ENCODE data around the gene PCDHGB3. TPM values are rescaled to one million over a fixed set of nuclear protein-coding genes. Genes with fewer than 3 reads are reported as not detected.

Gene PCDHGB3
- total RNA-seq, 1 experiment from 2014 or later = 4.2 TPM

DNA sequence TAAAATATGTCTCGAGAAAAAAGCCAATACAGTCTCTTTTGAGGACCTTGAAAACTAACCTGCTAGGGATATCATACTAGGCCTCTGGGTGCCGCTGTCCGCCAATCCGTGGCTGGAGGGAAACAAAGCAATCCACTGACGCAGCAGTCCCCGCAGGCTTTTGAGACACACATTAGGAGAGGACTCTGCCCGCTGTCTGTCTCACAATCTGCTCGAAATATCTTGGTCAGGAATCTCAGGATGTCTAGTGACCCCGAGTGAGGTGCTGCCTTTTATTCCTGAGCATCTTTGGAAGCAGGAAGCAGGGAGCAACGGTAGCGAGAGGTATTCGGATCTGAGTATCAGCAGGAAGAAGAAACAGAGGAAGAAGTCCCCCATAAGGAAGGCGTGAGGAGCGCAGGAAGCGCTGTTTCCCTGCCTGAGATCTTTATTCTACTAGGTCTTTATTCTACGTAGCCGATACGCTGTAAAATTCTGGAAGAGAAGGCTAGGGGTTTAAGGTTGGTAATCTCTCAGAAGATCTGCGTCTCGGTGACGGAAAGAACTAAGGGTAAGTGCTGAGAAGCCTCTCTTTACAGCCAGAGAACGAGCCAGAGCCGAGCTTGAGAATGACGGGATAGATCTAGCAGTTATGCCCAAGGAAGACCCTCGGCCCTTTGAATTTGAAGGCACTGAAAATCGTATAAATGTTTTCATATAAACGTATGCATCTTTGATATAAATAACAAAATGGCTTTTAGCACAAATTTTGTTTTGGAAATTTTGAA lies 43.8 kb upstream of the PCDHGB3 start:
- peaks cover 7% of the 10 kb centered on the region for H3K4me1 Mint-ChIP-seq
- H3K4me3 Mint-ChIP-seq = peak overlapping the region; percentile 90
- peak overlapping the region; percentile 98 for H3K27ac Mint-ChIP-seq
- H3K27me3 Mint-ChIP-seq (ENCODE audit: low read depth) = peaks cover 12% of the 10 kb centered on the region
- H3K9me3 Mint-ChIP-seq = peaks cover 42% of the 10 kb centered on the region
- ChIA-PET CTCF (interaction anchor here (0.6 to 1.7 kb wide), 9 partner anchors 13 to 244 kb away, joined by 3 to 10 read pairs (median 3); partner anchors contain the start of genes PCDHB14, PCDHB15, PCDHB16 and PCDHGA2), POLR2A (interaction anchor here (0.6 to 0.7 kb wide), 2 partner anchors 72 to 181 kb away, joined by 3 to 6 read pairs; no protein-coding TSS in a partner anchor)
- DNase-seq (ENCODE audit: low spot score) = peak; percentile 76
- TF ChIP-seq, protein P1, sequence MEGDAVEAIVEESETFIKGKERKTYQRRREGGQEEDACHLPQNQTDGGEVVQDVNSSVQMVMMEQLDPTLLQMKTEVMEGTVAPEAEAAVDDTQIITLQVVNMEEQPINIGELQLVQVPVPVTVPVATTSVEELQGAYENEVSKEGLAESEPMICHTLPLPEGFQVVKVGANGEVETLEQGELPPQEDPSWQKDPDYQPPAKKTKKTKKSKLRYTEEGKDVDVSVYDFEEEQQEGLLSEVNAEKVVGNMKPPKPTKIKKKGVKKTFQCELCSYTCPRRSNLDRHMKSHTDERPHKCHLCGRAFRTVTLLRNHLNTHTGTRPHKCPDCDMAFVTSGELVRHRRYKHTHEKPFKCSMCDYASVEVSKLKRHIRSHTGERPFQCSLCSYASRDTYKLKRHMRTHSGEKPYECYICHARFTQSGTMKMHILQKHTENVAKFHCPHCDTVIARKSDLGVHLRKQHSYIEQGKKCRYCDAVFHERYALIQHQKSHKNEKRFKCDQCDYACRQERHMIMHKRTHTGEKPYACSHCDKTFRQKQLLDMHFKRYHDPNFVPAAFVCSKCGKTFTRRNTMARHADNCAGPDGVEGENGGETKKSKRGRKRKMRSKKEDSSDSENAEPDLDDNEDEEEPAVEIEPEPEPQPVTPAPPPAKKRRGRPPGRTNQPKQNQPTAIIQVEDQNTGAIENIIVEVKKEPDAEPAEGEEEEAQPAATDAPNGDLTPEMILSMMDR (IDR thresholded peaks at IDR 0.05) = peak; percentile 43; the same call in 1 of the 2 replicates
- TF ChIP-seq ETV6 (CRISPR knock-in tag; IDR thresholded peaks at IDR 0.05) = no peak
- TF ChIP-seq, protein P2, sequence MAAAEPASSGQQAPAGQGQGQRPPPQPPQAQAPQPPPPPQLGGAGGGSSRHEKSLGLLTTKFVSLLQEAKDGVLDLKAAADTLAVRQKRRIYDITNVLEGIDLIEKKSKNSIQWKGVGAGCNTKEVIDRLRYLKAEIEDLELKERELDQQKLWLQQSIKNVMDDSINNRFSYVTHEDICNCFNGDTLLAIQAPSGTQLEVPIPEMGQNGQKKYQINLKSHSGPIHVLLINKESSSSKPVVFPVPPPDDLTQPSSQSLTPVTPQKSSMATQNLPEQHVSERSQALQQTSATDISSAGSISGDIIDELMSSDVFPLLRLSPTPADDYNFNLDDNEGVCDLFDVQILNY (CRISPR knock-in tag; IDR thresholded peaks at IDR 0.05) = no peak
- TF ChIP-seq, protein P3, sequence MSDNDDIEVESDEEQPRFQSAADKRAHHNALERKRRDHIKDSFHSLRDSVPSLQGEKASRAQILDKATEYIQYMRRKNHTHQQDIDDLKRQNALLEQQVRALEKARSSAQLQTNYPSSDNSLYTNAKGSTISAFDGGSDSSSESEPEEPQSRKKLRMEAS (CRISPR knock-in tag; IDR thresholded peaks at IDR 0.05) = peak; percentile 46; the same call in 1 of the 2 replicates
- peaks cover 10% of the 10 kb centered on the region for H3K36me3 Mint-ChIP-seq
- peak; percentile 91 for ATAC-seq

DNA sequence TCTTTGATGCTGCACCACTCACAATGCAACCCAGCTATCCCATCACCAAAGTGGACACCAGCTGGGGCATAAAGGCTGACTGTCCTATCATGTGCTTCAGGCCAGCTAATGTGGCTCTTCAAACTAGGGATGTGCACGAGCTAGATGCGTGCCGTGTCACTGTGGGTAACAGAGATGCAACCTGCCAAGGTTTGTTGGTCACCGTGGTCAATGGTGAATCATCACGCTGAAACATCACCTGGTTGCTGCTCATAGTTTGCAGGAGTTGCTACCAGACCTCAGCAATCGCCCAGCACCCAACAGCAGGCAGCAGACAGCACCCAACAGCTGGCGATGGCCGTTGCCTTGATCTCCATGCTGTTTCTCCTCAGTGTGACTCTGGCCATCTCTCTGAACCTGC lies 41.8 kb upstream of the PCDHGB3 start:
- H3K4me3 Mint-ChIP-seq = no peak overlapping the region
- DNase-seq (ENCODE audit: low spot score) (no peak), ATAC-seq (no peak)
- peaks cover 7% of the 10 kb centered on the region for H3K4me1 Mint-ChIP-seq
- H3K9me3 Mint-ChIP-seq = peaks cover 52% of the 10 kb centered on the region
- H3K27ac Mint-ChIP-seq = no peak overlapping the region
- H3K27me3 Mint-ChIP-seq (ENCODE audit: low read depth) = peaks cover 12% of the 10 kb centered on the region
- ChIA-PET CTCF (interaction anchor here (1.1 to 3.2 kb wide), 6 partner anchors 9 to 129 kb away, joined by 3 to 46 read pairs (median 4); partner anchors contain the start of genes PCDHB11, PCDHB15, PCDHGA2 and PCDHGB1), POLR2A (no interaction called here)
- peaks cover 26% of the 10 kb centered on the region for H3K36me3 Mint-ChIP-seq
- TF ChIP-seq, protein P4, sequence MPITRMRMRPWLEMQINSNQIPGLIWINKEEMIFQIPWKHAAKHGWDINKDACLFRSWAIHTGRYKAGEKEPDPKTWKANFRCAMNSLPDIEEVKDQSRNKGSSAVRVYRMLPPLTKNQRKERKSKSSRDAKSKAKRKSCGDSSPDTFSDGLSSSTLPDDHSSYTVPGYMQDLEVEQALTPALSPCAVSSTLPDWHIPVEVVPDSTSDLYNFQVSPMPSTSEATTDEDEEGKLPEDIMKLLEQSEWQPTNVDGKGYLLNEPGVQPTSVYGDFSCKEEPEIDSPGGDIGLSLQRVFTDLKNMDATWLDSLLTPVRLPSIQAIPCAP (CRISPR knock-in tag; IDR thresholded peaks at IDR 0.05) = no peak
- TF ChIP-seq ELF4 (CRISPR knock-in tag; IDR thresholded peaks at IDR 0.05; ENCODE audit: low read depth) (no peak), CREB1 (CRISPR knock-in tag; IDR thresholded peaks at IDR 0.05) (no peak), ZNF219 (CRISPR knock-in tag; IDR thresholded peaks at IDR 0.05; ENCODE audit: borderline replicate concordance) (no peak), FOXJ3 (CRISPR knock-in tag; IDR thresholded peaks at IDR 0.05; ENCODE audit: borderline replicate concordance) (no peak), NR3C1 (CRISPR knock-in tag; conservative IDR thresholded peaks at IDR 0.05; ENCODE audit: low read depth) (no peak), TCF7 (CRISPR knock-in tag; IDR thresholded peaks at IDR 0.05; ENCODE audit: low read depth) (no peak), TEAD1 (CRISPR knock-in tag; IDR thresholded peaks at IDR 0.05) (no peak), ZNF317 (CRISPR knock-in tag; IDR thresholded peaks at IDR 0.05; ENCODE audit: borderline replicate concordance, low read depth) (no peak), NR2C2 (CRISPR knock-in tag; IDR thresholded peaks at IDR 0.05) (no peak)
- TF ChIP-seq, protein P5, sequence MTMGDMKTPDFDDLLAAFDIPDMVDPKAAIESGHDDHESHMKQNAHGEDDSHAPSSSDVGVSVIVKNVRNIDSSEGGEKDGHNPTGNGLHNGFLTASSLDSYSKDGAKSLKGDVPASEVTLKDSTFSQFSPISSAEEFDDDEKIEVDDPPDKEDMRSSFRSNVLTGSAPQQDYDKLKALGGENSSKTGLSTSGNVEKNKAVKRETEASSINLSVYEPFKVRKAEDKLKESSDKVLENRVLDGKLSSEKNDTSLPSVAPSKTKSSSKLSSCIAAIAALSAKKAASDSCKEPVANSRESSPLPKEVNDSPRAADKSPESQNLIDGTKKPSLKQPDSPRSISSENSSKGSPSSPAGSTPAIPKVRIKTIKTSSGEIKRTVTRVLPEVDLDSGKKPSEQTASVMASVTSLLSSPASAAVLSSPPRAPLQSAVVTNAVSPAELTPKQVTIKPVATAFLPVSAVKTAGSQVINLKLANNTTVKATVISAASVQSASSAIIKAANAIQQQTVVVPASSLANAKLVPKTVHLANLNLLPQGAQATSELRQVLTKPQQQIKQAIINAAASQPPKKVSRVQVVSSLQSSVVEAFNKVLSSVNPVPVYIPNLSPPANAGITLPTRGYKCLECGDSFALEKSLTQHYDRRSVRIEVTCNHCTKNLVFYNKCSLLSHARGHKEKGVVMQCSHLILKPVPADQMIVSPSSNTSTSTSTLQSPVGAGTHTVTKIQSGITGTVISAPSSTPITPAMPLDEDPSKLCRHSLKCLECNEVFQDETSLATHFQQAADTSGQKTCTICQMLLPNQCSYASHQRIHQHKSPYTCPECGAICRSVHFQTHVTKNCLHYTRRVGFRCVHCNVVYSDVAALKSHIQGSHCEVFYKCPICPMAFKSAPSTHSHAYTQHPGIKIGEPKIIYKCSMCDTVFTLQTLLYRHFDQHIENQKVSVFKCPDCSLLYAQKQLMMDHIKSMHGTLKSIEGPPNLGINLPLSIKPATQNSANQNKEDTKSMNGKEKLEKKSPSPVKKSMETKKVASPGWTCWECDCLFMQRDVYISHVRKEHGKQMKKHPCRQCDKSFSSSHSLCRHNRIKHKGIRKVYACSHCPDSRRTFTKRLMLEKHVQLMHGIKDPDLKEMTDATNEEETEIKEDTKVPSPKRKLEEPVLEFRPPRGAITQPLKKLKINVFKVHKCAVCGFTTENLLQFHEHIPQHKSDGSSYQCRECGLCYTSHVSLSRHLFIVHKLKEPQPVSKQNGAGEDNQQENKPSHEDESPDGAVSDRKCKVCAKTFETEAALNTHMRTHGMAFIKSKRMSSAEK (CRISPR knock-in tag; IDR thresholded peaks at IDR 0.05; ENCODE audit: borderline replicate concordance) = no peak
- TF ChIP-seq, protein P6, sequence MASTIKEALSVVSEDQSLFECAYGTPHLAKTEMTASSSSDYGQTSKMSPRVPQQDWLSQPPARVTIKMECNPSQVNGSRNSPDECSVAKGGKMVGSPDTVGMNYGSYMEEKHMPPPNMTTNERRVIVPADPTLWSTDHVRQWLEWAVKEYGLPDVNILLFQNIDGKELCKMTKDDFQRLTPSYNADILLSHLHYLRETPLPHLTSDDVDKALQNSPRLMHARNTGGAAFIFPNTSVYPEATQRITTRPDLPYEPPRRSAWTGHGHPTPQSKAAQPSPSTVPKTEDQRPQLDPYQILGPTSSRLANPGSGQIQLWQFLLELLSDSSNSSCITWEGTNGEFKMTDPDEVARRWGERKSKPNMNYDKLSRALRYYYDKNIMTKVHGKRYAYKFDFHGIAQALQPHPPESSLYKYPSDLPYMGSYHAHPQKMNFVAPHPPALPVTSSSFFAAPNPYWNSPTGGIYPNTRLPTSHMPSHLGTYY (CRISPR knock-in tag; IDR thresholded peaks at IDR 0.05) = no peak
- TF ChIP-seq, protein P7, sequence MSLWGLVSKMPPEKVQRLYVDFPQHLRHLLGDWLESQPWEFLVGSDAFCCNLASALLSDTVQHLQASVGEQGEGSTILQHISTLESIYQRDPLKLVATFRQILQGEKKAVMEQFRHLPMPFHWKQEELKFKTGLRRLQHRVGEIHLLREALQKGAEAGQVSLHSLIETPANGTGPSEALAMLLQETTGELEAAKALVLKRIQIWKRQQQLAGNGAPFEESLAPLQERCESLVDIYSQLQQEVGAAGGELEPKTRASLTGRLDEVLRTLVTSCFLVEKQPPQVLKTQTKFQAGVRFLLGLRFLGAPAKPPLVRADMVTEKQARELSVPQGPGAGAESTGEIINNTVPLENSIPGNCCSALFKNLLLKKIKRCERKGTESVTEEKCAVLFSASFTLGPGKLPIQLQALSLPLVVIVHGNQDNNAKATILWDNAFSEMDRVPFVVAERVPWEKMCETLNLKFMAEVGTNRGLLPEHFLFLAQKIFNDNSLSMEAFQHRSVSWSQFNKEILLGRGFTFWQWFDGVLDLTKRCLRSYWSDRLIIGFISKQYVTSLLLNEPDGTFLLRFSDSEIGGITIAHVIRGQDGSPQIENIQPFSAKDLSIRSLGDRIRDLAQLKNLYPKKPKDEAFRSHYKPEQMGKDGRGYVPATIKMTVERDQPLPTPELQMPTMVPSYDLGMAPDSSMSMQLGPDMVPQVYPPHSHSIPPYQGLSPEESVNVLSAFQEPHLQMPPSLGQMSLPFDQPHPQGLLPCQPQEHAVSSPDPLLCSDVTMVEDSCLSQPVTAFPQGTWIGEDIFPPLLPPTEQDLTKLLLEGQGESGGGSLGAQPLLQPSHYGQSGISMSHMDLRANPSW (CRISPR knock-in tag; conservative IDR thresholded peaks at IDR 0.05; ENCODE audit: low read depth) = no peak
- TF ChIP-seq, protein P8, sequence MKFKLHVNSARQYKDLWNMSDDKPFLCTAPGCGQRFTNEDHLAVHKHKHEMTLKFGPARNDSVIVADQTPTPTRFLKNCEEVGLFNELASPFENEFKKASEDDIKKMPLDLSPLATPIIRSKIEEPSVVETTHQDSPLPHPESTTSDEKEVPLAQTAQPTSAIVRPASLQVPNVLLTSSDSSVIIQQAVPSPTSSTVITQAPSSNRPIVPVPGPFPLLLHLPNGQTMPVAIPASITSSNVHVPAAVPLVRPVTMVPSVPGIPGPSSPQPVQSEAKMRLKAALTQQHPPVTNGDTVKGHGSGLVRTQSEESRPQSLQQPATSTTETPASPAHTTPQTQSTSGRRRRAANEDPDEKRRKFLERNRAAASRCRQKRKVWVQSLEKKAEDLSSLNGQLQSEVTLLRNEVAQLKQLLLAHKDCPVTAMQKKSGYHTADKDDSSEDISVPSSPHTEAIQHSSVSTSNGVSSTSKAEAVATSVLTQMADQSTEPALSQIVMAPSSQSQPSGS (CRISPR knock-in tag; IDR thresholded peaks at IDR 0.05; ENCODE audit: borderline replicate concordance, low read depth) = no peak
- TF ChIP-seq, protein P3 (CRISPR knock-in tag; IDR thresholded peaks at IDR 0.05) = no peak

All from WTC11 (cell line).